Kidney tubule cell (primary cell): ENCODE data around the gene SLC43A3.

Experiments
- DNase-seq: peaks from one replicate; pipeline ENCODE4 v3.0.0-alpha.2; 2018; ENCODE audit warnings: low spot score

SLC43A3 gene

DNA sequence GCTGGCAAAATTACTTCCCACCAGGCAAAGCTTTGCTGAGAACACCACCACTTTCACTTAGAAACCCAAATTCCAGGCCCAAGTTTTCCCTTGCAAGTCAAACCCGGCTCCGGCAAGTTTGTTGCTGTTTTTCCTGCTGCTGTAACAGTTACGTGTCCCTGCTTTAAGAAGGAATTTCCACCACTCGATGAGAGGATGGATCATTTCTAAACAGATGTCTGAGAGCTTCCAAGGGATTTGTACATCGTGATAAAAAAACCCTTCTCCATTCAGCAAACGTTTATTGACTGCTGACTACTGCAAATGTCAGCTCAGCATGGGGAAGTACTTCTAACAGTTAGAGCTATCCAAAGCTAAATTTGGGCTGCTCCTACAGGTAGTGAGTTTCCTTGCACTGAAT lies 69.1 kb downstream of the SLC43A3 start:
- no peak for DNase-seq

DNA sequence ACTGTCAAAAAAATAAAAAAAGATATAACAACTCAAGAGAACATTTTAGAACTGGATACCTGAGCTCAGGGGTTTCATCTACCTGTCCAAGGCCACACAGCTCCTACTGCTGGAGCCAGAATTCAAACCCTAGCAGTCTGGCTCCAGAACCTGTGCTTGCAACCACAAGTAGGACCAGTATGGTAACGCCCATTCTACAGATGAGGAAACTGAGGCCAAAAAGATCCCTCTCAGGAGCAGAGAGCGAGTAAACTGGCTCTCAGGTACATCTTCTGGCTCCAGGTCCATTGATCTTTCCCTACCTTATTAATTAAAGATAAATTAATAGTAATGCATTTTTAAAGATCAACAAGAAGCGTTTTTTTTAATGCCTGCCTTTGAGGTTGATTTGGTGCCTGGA lies 69.6 kb downstream of the SLC43A3 start:
- DNase-seq = no peak
